ENCODE results near the gene KNDC1.

GRCh38 chr10:133162910-133163856 is 3.2 kb downstream of the KNDC1 start:
- TF ChIP-seq POLR2A (IDR thresholded peaks at IDR 0.05) = no peak
- TF ChIP-seq EP300 (IDR thresholded peaks at IDR 0.05) = no peak
